ENCODE results near the gene ITGB5.

The ITGB5 gene

GRCh38 chr3:124895756-124896155, 8.6 kb upstream of the ITGB5 start:
- no peak for DNase-seq

GRCh38 chr3:124893526-124893925, 6.4 kb upstream of the ITGB5 start:
- no peak for DNase-seq

DNA sequence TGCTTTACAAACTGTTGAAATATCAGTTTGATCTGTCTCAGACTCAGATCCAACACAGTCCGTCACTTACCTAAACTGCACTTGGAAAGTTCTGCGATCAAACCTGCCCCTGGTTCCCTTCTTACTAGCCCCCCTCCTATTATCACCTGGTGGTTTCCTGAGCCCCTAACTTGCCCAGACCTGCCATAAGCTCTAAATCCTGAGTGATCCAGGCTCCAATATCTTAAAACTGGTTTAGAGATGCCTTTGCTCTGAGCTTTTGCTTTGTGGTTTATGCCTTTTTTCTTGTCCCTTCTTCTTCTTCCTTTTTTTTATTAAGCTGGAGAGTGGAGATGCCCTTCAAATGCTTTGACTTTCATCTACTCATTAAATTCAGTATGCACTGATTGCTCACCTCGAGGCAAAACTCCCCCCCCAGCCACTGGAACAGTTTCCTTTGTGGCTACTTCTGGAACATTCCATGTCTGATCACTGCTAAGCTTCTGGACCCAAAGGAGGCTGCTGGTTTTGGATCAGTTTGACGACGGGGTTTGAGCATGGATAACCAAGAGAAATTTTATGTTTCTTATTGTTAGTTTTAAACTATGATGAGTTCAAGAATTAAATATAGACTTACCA, 3.5 kb upstream of the ITGB5 start:
- DNase-seq: no peak

DNA sequence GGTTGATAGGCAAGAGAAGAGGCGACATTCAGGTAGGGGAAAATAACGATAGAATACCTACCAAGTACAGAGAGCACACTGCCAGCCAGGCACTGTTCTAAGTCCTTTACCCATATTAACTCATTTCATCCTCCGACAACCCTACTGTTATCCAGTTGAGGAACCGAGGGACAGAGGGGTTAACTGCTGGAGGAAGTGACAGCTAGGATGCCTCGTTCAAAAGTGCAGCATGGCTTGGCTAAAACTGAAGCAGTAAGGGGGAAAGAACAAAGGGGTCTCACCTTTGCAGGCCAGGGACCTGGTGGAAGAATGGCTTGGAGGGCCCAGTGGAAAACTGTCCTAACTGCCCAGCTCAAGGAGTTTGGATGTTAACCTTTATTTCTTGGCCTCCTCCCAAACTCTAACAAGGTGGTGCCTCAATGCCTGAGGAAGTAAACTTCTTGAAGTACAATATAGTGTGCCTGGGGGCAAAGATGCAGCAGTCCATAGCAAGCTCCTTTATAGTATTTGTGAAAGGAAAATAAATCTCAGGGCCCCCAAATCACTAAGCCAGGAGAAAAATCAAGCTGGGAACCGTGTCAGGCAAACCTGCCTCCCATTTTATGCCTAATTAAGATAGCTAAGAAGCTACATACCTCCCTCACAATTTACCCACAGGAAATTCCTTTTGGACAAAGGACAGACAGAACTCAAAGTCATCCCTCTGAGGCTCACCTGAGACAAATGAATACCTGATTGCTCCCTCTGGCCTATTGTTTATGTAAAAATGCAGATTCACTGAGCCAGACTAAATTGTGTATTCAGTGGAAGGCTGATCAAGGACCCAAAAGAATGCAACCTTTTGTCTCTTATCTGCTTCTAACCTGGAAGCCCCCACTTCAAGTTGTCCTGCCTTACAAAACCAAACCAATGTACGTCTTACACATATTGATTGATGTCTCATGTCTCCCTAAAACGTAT, 1.6 kb upstream of the ITGB5 start:
- no peak for DNase-seq

DNA sequence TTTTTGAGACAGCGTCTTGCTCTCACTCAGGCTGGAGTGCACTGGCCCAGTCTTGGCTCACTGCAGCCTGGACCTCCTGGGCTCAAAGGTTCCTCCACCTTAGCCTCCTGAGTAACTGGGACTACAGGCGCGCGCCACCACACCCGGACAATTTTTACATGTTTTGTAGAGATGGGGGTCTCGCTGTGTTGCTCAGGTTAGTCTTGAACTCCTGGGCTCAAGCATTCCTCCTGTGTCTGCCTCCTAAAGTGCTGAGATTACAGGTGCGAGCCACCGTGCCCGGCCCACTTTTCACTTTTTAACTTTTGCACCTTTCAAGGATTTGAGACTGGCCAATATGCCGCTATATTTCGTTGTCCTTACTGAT, 750 bp upstream of the ITGB5 start:
- DNase-seq: no peak

DNA sequence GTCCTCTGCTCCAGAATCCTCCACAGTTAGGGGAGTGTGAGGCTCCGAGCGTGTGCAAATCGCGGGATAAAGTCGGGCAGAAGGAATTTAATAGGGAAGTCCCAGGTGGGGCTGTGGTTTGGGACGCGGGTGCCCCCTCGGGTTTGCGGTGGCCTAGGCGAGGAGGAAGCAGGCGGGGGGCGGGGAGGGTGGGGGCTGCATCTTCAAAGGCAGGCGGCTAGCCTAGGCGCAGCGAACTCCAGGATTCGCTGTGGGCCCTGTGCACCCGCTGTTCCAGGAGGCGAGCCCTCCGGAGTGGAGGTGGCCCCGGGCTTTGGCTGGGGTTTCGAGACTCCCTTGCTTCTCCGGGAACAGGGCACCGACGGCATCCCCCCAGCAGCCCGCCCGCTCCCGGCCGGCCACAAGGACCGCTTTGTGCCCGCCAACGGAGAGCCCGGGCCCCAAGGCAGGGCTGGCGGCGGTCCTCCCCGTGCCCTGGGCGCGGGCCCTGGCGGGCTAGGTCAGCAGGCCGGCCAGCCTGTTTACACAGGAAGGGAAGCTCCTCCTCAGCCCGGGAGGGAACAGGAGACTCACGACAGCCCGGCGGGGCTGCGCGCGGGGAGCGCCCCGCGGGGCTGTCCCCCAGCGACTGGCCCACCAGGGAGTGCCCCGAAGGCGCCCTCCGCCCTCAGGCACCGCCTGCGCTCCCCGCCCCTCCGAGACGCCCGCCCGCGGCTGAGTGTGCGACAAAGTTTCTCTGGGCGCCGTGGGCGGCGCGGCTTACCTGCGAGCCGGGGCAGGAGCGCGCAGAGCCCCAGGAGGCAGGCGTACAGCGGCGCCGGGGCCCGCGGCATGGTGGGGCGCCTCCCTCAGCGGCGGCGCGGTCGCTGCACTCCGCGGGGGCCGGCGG, 753 bp downstream of the ITGB5 start:
- DNase-seq: peak; percentile 62 to 86 (median 66)

- DNase-seq: no peak
Observed at GRCh38 chr3:124885466-124886167, 1.5 kb downstream of the ITGB5 start.

- peak in 2 of 3 donors; percentile 26 to 51 for DNase-seq
Observed at GRCh38 chr3:124884474-124885101, 2.6 kb downstream of the ITGB5 start.

- no peak for DNase-seq
Observed at GRCh38 chr3:124883766-124884473, 3.2 kb downstream of the ITGB5 start.

- DNase-seq: no peak
Observed at GRCh38 chr3:124882816-124883747, 4.1 kb downstream of the ITGB5 start.

- no peak for DNase-seq
Observed at GRCh38 chr3:124881976-124882697, 5.0 kb downstream of the ITGB5 start.

GRCh38 chr3:124879337-124879680, 7.9 kb downstream of the ITGB5 start:
- no peak for DNase-seq

GRCh38 chr3:124878561-124879336, 8.4 kb downstream of the ITGB5 start:
- DNase-seq: peak; percentile 50 to 83 (median 70)

GRCh38 chr3:124877674-124878073, 9.5 kb downstream of the ITGB5 start:
- no peak for DNase-seq

GRCh38 chr3:124876401-124876878, 10.7 kb downstream of the ITGB5 start:
- peak; percentile 85 to 90 (median 86) for DNase-seq

DNA sequence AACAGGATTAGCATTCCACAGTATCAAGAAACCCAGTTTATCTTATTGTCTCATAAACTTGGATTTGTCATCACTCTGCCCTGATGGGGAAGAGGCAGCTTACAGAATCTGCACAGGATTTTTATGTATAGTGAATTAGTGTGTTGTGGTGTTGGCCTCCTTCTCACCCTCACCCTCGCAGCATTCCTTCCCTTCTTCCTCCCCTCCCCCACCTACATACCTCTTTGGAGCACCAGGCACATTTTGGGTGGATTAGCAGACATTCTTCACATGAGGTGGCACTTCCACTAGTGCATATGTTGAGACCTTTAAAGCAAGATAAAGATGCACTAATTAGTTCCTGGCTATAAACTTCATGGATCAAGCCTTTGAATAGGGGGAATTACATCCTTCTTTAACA, 13.9 kb downstream of the ITGB5 start:
- DNase-seq: no peak

DNA sequence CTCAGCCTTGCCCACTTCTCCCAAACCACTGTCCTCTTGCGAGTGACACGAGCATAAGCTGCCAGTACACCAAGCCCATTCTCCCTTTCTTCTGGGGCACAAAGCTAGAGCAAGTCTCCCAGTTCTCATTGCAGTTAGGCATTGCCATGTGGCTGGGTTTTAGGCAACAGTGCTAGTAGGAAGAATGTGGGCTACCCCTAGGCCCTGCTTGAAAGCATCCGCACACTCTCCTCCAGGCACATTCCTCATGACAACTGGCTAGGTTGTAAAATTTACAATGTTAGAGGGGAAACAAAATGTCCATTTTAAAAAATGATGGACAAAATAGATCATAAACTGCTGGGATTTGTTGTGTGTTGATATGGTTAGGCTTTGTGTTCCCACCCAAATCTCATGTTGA, 19.7 kb downstream of the ITGB5 start:
- DNase-seq: no peak

- no peak for DNase-seq
Observed at GRCh38 chr3:124862006-124862405, 25.2 kb downstream of the ITGB5 start.

GRCh38 chr3:124861041-124861440, 26.1 kb downstream of the ITGB5 start:
- no peak for DNase-seq
